Measurements from ENCODE around the gene FRZB.

- TF ChIP-seq, protein P1, sequence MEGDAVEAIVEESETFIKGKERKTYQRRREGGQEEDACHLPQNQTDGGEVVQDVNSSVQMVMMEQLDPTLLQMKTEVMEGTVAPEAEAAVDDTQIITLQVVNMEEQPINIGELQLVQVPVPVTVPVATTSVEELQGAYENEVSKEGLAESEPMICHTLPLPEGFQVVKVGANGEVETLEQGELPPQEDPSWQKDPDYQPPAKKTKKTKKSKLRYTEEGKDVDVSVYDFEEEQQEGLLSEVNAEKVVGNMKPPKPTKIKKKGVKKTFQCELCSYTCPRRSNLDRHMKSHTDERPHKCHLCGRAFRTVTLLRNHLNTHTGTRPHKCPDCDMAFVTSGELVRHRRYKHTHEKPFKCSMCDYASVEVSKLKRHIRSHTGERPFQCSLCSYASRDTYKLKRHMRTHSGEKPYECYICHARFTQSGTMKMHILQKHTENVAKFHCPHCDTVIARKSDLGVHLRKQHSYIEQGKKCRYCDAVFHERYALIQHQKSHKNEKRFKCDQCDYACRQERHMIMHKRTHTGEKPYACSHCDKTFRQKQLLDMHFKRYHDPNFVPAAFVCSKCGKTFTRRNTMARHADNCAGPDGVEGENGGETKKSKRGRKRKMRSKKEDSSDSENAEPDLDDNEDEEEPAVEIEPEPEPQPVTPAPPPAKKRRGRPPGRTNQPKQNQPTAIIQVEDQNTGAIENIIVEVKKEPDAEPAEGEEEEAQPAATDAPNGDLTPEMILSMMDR (IDR thresholded peaks at IDR 0.05 in 8 of 11, conservative IDR thresholded peaks at IDR 0.05 in 3 of 11) = no peak
- TF ChIP-seq POLR2A (IDR thresholded peaks at IDR 0.05) (no peak), POLR2AphosphoS5 (IDR thresholded peaks at IDR 0.05) (no peak)
Measured at GRCh38 chr2:182836451-182836850, 30.0 kb downstream of the FRZB start.

Measured in spleen (tissue), 7 donors.